GM12801 (cell line): ENCODE data around the gene ACOT4.

Experiments used
- CTCF ChIP-seq: IDR thresholded peaks from one replicate; pipeline ENCODE4 v1.5.1; 2011; ENCODE audit warnings: control low read depth; ENCODE audit not compliant: insufficient read length; ENCODE audit errors: extremely low read depth

The ACOT4 gene

DNA sequence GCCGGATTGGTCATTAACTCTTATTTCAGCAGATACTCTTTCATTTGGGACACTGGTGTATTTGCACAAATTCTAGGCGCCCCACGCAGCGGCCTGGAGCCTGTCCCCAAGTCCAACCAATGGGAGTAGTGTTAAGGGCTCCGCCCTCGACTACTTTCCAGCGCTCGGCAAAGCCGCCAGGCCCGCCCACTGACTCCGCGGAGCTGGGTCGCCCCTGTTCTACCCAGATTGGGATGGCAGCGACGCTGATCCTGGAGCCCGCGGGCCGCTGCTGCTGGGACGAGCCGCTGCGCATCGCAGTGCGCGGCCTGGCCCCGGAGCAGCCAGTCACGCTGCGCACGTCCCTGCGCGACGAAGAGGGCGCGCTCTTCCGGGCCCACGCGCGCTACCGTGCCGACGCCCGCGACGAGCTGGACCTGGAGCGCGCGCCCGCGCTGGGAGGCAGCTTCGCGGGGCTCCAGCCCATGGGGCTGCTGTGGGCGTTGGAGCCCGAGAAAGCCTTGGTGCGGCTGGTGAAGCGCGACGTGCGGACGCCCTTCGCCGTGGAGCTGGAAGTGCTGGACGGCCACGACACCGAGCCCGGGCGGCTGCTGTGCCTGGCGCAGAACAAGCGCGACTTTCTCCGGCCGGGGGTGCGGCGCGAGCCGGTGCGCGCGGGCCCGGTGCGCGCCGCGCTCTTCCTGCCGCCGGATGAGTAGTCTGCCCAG, 20.8 kb downstream of the ACOT4 start, which contains the start of gene ACOT6:
TSS of gene ACOT6 (plus strand) at position 179 of the 707 bp plus-strand sequence. CDS start at position 234, 55 bp downstream.
- TF ChIP-seq CTCF: no peak

- no peak for TF ChIP-seq CTCF
These were observed 21.3 kb downstream of the ACOT4 start for GRCh38 chr14:73613046-73613383.

DNA sequence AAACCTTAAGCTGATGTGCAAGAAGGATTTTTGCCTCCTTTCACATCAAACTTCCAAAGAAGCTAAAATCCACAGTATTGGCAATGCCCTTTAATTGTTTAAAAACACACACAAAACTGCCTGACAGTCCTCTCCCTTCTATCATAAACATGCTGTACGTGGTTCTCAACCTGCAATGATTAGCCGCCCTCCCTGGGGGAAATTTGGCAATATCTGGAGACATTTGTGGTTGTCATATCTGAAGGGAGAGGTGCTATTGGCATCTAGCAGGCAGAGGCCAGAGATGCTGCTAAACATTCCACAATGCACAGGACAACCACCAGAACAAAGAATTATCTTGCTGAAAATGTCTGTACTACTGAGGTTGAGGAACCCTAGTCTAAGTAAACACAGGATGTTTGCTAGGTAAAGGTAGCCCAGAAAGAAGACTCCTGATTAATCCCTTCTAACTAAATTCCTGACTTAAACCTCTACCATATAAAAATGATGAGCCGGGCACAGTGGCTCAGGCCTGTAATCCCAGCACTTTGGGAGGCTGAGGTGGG, 21.8 kb downstream of the ACOT4 start:
- no peak for TF ChIP-seq CTCF

GRCh38 chr14:73616831-73617230, 25.2 kb downstream of the ACOT4 start:
- no peak for TF ChIP-seq CTCF

GRCh38 chr14:73619524-73619923, 27.9 kb downstream of the ACOT4 start:
- no peak for TF ChIP-seq CTCF

- no peak for TF ChIP-seq CTCF
These were observed 28.6 kb downstream of the ACOT4 start for GRCh38 chr14:73620268-73620667.

- no peak for TF ChIP-seq CTCF
These were observed 31.9 kb downstream of the ACOT4 start for GRCh38 chr14:73623504-73624054.
